ENCODE measurements around the gene SCARB1.

SCARB1 gene

GRCh38 chr12:124769881-124770512 is 93.7 kb downstream of the SCARB1 start:
- peaks cover 8% of the 10 kb centered on the region for H3K27me3 ChIP-seq (ENCODE audit: control insufficient read depth, insufficient read depth, low read length)
- H3K9me3 ChIP-seq (ENCODE audit: control insufficient read depth, low read depth, low read length) = no peaks in the 10 kb centered on the region
- no peak overlapping the region for H3K27ac ChIP-seq (ENCODE audit: low read length)
- H3K4me1 ChIP-seq (ENCODE audit: control insufficient read depth, low read depth, low read length) = no peaks in the 10 kb centered on the region
- H3K36me3 ChIP-seq (ENCODE audit: control insufficient read depth, low read depth, low read length) = no peaks in the 10 kb centered on the region
- H3K4me3 ChIP-seq (ENCODE audit: low read length) = no peak overlapping the region
- H3K9ac ChIP-seq (ENCODE audit: low read length) = no peak overlapping the region

DNA sequence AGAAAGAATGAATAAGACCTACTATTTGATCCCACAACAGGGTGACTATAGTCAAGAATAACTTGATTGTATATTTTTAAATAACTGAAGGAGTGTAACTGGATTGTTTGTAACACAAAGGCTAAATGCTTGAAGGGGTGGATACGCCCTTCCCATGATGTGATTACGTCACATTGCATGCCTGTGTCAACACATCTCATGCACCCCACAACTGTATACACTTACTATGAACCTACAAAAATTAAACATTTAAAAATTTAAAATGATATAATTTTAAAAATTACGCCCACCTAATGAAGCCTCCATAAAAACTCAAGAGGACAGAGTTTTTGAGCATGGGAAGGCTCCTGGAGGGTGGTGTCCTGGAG is 94.5 kb downstream of the SCARB1 start:
- H3K27ac ChIP-seq (ENCODE audit: low read length) = no peak overlapping the region
- H3K36me3 ChIP-seq (ENCODE audit: control insufficient read depth, low read depth, low read length) = no peaks in the 10 kb centered on the region
- no peak overlapping the region for H3K4me3 ChIP-seq (ENCODE audit: low read length)
- peaks cover 4% of the 10 kb centered on the region for H3K9me3 ChIP-seq (ENCODE audit: control insufficient read depth, low read depth, low read length)
- no peak overlapping the region for H3K9ac ChIP-seq (ENCODE audit: low read length)
- no peaks in the 10 kb centered on the region for H3K4me1 ChIP-seq (ENCODE audit: control insufficient read depth, low read depth, low read length)
- peaks cover 8% of the 10 kb centered on the region for H3K27me3 ChIP-seq (ENCODE audit: control insufficient read depth, insufficient read depth, low read length)

DNA sequence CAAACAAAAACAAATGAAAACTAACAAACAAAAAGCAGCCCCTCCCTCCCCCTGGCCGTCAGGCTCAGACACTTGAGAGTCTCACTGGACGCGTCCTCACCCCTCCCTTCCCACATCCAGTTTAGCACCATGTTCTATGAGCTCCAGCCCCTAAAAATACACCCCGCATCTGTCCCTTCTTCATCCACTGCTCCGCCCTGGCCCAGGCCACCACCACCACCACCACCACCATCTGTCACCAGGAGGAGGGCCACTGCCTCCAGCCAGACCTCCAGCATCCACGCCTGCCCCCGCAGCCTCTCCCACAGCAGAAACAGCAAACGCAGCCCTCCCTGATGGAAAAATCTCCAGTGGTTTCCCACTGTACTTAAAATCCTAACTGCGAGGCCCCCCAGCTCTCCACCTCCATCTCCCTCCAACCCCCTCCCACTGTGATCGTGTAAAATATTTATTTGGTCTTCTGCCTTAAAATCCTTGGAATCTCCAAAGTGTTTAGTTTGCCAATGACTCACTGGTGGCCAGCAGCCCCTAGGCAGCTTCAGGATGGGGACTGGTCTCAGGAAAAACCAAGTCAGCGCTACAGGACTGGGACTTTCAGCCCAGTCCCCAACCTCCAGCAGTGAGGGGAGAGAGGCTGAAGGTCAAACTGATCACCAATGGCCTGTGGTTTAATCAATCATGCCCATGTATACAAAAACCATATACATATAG is 95.1 kb downstream of the SCARB1 start:
- no peak overlapping the region for H3K9ac ChIP-seq (ENCODE audit: low read length)
- H3K27ac ChIP-seq (ENCODE audit: low read length) = no peak overlapping the region
- no peak overlapping the region for H3K4me3 ChIP-seq (ENCODE audit: low read length)
- H3K36me3 ChIP-seq (ENCODE audit: control insufficient read depth, low read depth, low read length) = no peaks in the 10 kb centered on the region
- peaks cover 4% of the 10 kb centered on the region for H3K9me3 ChIP-seq (ENCODE audit: control insufficient read depth, low read depth, low read length)
- H3K27me3 ChIP-seq (ENCODE audit: control insufficient read depth, insufficient read depth, low read length) = peaks cover 8% of the 10 kb centered on the region
- H3K4me1 ChIP-seq (ENCODE audit: control insufficient read depth, low read depth, low read length) = no peaks in the 10 kb centered on the region

DNA sequence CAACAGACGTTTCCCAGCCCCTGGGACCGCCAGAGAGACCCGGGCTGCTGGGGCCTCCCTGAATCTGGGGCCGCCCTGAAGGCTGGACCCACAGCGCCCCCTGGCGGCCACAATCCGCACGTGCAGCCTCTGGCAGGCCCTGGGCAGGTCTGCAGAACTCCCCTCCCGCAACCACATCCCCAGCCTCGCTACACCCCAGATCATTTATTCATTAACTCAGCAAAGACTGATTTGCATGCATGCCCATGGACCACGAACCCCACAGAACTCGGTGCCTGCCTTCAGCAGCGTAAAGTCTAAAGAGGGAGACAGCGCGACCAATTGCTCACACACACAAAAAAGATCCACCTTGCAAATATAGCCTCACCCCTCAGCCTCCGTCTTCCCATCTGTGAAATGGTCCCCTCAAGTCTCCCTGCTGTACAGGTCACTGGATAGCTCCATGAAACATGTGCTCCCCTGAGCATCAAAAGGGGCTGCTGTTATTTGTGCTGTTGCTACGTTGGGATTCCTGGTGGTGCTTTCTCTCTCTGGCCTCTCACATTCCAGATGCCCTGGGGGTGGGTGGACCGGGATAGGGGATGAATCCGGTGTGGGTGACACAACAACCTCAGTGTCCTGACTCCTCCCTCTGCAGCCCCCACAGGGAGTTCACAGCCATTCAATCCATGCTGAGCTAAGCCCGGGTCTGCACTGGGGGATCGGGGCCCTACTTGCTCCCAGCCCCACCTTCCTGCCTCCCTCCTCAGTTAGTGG is 96.4 kb downstream of the SCARB1 start:
- H3K27ac ChIP-seq (ENCODE audit: low read length) = no peak overlapping the region

DNA sequence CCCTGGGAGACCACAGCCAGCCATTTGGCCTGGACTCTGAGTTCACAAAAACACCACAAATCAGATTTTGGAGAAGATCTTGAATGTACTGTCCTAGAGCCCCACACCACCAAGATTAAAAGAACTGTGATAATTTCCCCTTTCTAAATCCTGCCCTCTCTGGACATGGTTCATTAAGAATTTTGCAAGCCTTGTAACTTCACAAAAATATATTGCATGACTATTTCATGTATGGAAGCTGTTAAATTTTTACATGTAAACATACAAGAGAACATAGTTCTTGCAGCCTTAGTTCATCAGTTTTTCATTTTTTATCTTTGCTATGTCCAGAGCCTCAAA is 97.0 kb downstream of the SCARB1 start:
- no peaks in the 10 kb centered on the region for H3K4me1 ChIP-seq (ENCODE audit: control insufficient read depth, low read depth, low read length)
- H3K27ac ChIP-seq (ENCODE audit: low read length) = no peak overlapping the region
- H3K4me3 ChIP-seq (ENCODE audit: low read length) = no peak overlapping the region
- no peak overlapping the region for H3K9ac ChIP-seq (ENCODE audit: low read length)
- H3K36me3 ChIP-seq (ENCODE audit: control insufficient read depth, low read depth, low read length) = no peaks in the 10 kb centered on the region
- peaks cover 4% of the 10 kb centered on the region for H3K9me3 ChIP-seq (ENCODE audit: control insufficient read depth, low read depth, low read length)
- H3K27me3 ChIP-seq (ENCODE audit: control insufficient read depth, insufficient read depth, low read length) = no peaks in the 10 kb centered on the region

More for the DNA sequence above, 96.4 kb downstream of the SCARB1 start:
- Histone ChIP-seq H3K9me3 (ENCODE audit: control insufficient read depth, low read depth, low read length) (peaks cover 4% of the 10 kb centered on the region), H3K27me3 (ENCODE audit: control insufficient read depth, insufficient read depth, low read length) (peaks cover 4% of the 10 kb centered on the region), H3K4me1 (ENCODE audit: control insufficient read depth, low read depth, low read length) (no peaks in the 10 kb centered on the region), H3K4me3 (ENCODE audit: low read length) (no peak overlapping the region), H3K9ac (ENCODE audit: low read length) (no peak overlapping the region), H3K36me3 (ENCODE audit: control insufficient read depth, low read depth, low read length) (no peaks in the 10 kb centered on the region)

DNA sequence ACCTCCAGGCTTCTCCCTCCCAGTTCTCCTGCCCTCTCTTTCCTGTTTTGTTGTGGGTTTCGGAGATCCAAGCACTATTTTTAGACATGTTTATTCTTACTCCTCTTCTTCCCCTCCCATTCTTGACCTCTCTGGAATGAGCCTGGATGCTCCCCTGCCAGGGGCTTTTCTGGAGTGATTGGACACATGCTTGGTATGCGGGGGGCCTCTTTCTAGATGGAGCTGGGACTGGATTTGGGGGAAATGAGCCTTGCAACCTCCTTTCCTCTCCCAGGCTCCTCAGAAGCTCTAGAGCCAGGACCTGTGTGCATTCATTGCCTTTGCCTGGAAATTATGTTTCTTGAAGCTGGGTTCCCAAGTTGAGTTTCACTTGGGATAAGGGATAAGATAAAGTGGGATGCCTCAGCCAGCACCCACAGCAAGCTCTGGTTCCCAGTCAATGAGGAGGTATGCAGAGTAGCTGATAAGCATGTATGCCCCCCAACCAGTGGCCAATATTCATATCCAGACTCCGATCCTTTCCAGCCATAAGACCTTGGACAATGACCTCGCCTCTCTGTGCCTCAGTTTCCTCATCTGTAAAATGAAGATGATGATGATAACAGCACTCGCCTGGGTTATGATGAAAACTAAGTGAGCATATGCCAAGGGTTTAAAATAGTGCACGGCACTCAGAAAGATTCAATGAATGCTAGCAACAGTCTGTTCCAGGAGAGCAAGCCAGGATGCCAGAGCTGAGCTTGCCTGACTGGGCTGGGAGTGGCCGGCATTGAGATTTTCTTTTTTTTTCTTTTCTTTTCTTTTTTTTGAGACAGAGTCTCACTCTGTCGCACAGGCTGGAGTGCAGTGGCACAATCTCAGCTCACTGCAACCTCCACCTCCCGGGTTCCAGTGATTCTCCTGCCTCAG is 97.8 kb downstream of the SCARB1 start:
- Histone ChIP-seq H3K4me3 (ENCODE audit: low read length) (no peak overlapping the region), H3K9me3 (ENCODE audit: control insufficient read depth, low read depth, low read length) (peaks cover 4% of the 10 kb centered on the region), H3K27ac (ENCODE audit: low read length) (no peak overlapping the region)

DNA sequence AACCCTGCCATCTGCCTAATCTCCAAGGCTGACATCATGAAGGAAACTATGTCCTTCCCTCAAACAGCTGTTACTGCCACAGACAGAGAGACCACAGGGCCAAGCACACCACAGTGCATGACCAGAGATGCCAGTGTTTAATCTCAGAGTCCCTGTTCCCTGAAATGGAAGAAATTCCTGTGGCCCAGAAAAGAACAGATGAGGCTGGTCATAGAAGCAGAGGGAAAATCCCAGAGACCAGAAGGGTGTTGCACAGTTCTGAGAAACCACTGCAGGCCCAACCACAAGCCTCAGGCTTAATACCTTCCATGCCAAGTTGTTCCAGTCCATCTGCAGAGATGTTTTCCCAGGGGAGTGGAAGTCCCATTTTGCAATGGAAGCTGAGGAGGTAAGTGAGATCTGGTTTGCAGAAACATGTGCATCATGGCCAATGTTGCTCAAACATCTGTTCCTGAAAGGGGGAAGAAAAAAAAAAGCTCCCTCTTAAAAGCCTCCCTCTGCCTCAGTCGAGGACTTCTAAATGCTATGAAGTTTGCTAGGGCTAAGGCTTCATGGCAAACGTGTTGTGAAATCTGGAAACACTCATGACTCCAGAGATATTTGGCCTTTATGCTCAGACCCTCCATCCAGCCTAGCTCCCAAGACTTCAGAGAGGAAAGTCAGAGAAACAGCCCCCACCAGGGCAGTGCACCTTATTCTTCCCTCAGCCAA is 98.6 kb downstream of the SCARB1 start:
- Histone ChIP-seq H3K27ac (ENCODE audit: low read length) (no peak overlapping the region), H3K4me1 (ENCODE audit: control insufficient read depth, low read depth, low read length) (no peaks in the 10 kb centered on the region), H3K9me3 (ENCODE audit: control insufficient read depth, low read depth, low read length) (peaks cover 4% of the 10 kb centered on the region), H3K9ac (ENCODE audit: low read length) (no peak overlapping the region), H3K4me3 (ENCODE audit: low read length) (no peak overlapping the region), H3K36me3 (ENCODE audit: control insufficient read depth, low read depth, low read length) (no peaks in the 10 kb centered on the region), H3K27me3 (ENCODE audit: control insufficient read depth, insufficient read depth, low read length) (no peaks in the 10 kb centered on the region)

More for the DNA sequence above, 97.8 kb downstream of the SCARB1 start:
- Histone ChIP-seq H3K4me1 (ENCODE audit: control insufficient read depth, low read depth, low read length) (no peaks in the 10 kb centered on the region), H3K27me3 (ENCODE audit: control insufficient read depth, insufficient read depth, low read length) (no peaks in the 10 kb centered on the region), H3K9ac (ENCODE audit: low read length) (no peak overlapping the region), H3K36me3 (ENCODE audit: control insufficient read depth, low read depth, low read length) (no peaks in the 10 kb centered on the region)

DNA sequence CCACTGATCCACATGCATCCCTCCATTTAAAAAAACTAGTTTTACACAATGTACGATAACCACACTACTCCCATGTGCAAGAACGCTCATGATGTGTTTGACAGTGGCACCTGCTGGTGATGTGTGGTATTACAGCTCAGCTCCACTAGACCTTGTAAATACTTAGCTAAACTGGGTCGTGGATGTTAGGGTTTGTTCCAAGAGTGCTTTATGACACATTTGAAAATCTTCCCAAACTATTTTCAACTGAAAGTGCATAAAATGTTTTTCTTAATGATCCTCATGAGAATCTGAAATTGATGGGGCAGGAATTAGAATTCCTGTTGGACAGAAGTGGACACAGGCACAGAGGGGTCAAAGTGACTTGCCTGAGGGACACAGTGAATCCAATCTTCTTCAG is 99.2 kb downstream of the SCARB1 start:
- Histone ChIP-seq H3K4me3 (ENCODE audit: low read length) (no peak overlapping the region), H3K9me3 (ENCODE audit: control insufficient read depth, low read depth, low read length) (peaks cover 4% of the 10 kb centered on the region), H3K27ac (ENCODE audit: low read length) (no peak overlapping the region), H3K4me1 (ENCODE audit: control insufficient read depth, low read depth, low read length) (no peaks in the 10 kb centered on the region), H3K9ac (ENCODE audit: low read length) (no peak overlapping the region), H3K27me3 (ENCODE audit: control insufficient read depth, insufficient read depth, low read length) (no peaks in the 10 kb centered on the region), H3K36me3 (ENCODE audit: control insufficient read depth, low read depth, low read length) (no peaks in the 10 kb centered on the region)

GRCh38 chr12:124763594-124763979 is 100.1 kb downstream of the SCARB1 start:
- Histone ChIP-seq H3K9ac (ENCODE audit: low read length) (no peak overlapping the region), H3K27ac (ENCODE audit: low read length) (no peak overlapping the region), H3K36me3 (ENCODE audit: control insufficient read depth, low read depth, low read length) (no peaks in the 10 kb centered on the region), H3K4me1 (ENCODE audit: control insufficient read depth, low read depth, low read length) (no peaks in the 10 kb centered on the region), H3K27me3 (ENCODE audit: control insufficient read depth, insufficient read depth, low read length) (no peaks in the 10 kb centered on the region), H3K4me3 (ENCODE audit: low read length) (no peak overlapping the region), H3K9me3 (ENCODE audit: control insufficient read depth, low read depth, low read length) (peaks cover 4% of the 10 kb centered on the region)

DNA sequence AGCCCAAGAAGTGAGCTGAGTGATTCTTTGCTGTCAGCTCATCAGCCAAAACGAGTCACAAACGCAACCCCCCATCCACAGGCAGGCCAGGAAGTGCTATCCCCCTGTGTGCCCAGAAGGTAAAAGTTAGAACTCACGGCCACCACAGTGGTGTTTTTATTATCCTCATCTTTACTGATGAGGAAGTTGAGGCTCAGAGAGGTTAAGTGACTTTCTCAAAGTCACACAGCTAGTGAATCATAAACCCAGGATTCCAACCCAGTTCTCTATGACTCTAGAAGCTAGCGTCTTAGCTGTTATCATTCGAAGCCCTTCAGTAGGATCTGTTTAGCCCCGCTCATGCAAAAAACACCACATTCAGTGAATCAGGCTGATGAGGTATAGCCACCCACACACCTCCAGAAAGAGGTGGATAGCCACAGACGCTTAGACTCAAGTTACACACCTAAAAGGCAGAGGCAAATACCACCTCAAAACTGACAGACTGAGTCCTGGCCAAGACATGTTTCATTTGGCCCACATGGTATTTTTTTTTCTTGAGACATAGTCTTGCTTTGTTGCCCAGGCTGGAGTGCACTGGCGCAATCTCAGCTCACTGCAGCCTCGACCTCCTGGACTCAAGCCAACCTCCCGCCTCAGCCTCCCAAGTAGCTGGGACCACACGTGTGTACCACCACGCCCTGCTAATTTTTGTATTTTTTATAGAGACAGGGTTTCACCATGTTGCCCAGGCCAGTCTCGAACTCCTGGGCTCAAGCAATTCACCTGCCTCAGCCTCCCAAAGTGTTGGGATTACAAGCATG is 100.7 kb downstream of the SCARB1 start:
- no peak overlapping the region for H3K4me3 ChIP-seq (ENCODE audit: low read length)
- H3K4me1 ChIP-seq (ENCODE audit: control insufficient read depth, low read depth, low read length) = no peaks in the 10 kb centered on the region
- H3K27me3 ChIP-seq (ENCODE audit: control insufficient read depth, insufficient read depth, low read length) = no peaks in the 10 kb centered on the region
- H3K9ac ChIP-seq (ENCODE audit: low read length) = no peak overlapping the region
- peaks cover 4% of the 10 kb centered on the region for H3K9me3 ChIP-seq (ENCODE audit: control insufficient read depth, low read depth, low read length)
- H3K36me3 ChIP-seq (ENCODE audit: control insufficient read depth, low read depth, low read length) = no peaks in the 10 kb centered on the region
- no peak overlapping the region for H3K27ac ChIP-seq (ENCODE audit: low read length)
